HG03439 (cell line): Measurements from ENCODE around the gene ZNF229.
"Not testable (repeated sequence)": the region's sequence is repeated elsewhere in the genome, so short reads cannot be mapped to it uniquely, and the experiment has no call there.

Experiments used
- ATAC-seq: cut with Tn5 transposase; IDR thresholded peaks from one replicate; pipeline ENCODE4 v1.9.1; 2021; ENCODE audit warnings: mild to moderate bottlenecking, moderate library complexity; ENCODE audit not compliant: unreplicated experiment

Gene ZNF229

GRCh38 chr19:44447916-44448674 is at the start of gene ZNF229:
Gene ZNF229 (minus strand): TSS chr19:44448472. CDS start chr19:44442847, 5,625 bp downstream.
- no peak for ATAC-seq

- ATAC-seq = no peak
These were observed 48.4 kb upstream of the ZNF229 start for GRCh38 chr19:44496711-44497110.

GRCh38 chr19:44476559-44477408 is 28.5 kb upstream of the ZNF229 start:
- ATAC-seq = no peak

- not testable (repeated sequence) for ATAC-seq
These were observed 20.5 kb upstream of the ZNF229 start for GRCh38 chr19:44468730-44469129.

GRCh38 chr19:44462600-44463286 is 14.5 kb upstream of the ZNF229 start:
- ATAC-seq = not testable (repeated sequence)

GRCh38 chr19:44456016-44456415 is 7.7 kb upstream of the ZNF229 start:
- ATAC-seq = not testable (repeated sequence)

GRCh38 chr19:44455100-44455499 is 6.8 kb upstream of the ZNF229 start:
- no peak for ATAC-seq

- ATAC-seq = no peak
These were observed 4.1 kb upstream of the ZNF229 start for GRCh38 chr19:44452367-44452766.

- ATAC-seq = no peak
These were observed 3.4 kb upstream of the ZNF229 start for GRCh38 chr19:44451687-44452086.

- no peak for ATAC-seq
These were observed 9.8 kb downstream of the ZNF229 start for GRCh38 chr19:44438441-44438840.

GRCh38 chr19:44435441-44435840 is 12.8 kb downstream of the ZNF229 start:
- no peak for ATAC-seq

- no peak for ATAC-seq
These were observed 17.3 kb downstream of the ZNF229 start for GRCh38 chr19:44430956-44431355.

- ATAC-seq = not testable (repeated sequence)
These were observed 32.7 kb downstream of the ZNF229 start for GRCh38 chr19:44415553-44415952.

GRCh38 chr19:44401139-44402115 is 46.8 kb downstream of the ZNF229 start, which contains the start of gene ZNF285:
Gene ZNF285 (minus strand): TSS chr19:44401608. CDS start chr19:44397213, 4,395 bp downstream.
- ATAC-seq = no peak

GRCh38 chr19:44389268-44389667 is 59.0 kb downstream of the ZNF229 start:
- ATAC-seq = not testable (repeated sequence)
